OCI-LY3 (cell line): ENCODE results near the gene CERCAM.

Source experiments
- CTCF ChIP-seq: fragments of 200-600, 300-600 bp; sonication (generic); IDR thresholded peaks from 2 replicates; pipeline ENCODE4 v1.5.1; 2014; ENCODE audit warnings: antibody characterized with exemption, low read length, low read depth
- EZH2phosphoT487 ChIP-seq: fragments of 200-600 bp; shearing (Covaris generic); IDR thresholded peaks from 2 replicates; pipeline ENCODE4 v1.6.1; 2018; ENCODE audit warnings: antibody characterized with exemption, mixed run types, low read depth

- TF ChIP-seq EZH2phosphoT487, result no peak
- TF ChIP-seq CTCF, result no peak
Observed at GRCh38 chr9:128397831-128398230, 22.8 kb upstream of the CERCAM start.
